Left kidney (tissue), 2 donors: ENCODE data around the gene PPM1L. TPM values are rescaled to one million over a fixed set of nuclear protein-coding genes. Genes with fewer than 3 reads are reported as not detected.
A peak's percentile ranks its signal among the peaks of the same experiment; 100 is the strongest.

ENCODE experiments used
- DNase-seq: peaks from one replicate; pipeline ENCODE4 v3.0.0-alpha.2; 2013
- polyA plus RNA-seq: library from polyadenylated mRNA; unstranded; fragments of 120-200 nt; gene quantifications from one replicate; pipeline ENCODE4 v1.2.1, GENCODE V29; 2013; ENCODE audit not compliant: insufficient read length

The PPM1L gene
- polyA plus RNA-seq, 1 donor, result 10.4 TPM

DNA sequence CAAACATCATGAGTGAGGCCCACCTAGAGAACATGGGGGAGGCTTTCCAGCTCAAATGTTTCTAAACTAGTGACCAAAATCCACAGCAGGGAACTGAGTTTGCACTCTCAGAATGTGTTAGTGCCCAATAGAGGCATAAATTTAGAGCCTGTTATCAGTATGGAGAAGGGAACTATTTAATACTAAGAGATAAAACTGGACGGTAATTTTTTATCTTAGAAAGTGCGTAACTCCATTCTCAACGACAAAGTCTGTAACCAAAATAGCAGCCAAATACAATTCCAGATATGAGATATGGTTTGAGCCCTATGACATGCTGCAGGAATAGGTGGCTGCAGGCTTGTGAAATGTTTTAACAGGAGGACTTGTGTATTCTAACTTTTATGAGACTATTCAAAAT lies 345.6 kb downstream of the PPM1L start:
- no peak for DNase-seq

DNA sequence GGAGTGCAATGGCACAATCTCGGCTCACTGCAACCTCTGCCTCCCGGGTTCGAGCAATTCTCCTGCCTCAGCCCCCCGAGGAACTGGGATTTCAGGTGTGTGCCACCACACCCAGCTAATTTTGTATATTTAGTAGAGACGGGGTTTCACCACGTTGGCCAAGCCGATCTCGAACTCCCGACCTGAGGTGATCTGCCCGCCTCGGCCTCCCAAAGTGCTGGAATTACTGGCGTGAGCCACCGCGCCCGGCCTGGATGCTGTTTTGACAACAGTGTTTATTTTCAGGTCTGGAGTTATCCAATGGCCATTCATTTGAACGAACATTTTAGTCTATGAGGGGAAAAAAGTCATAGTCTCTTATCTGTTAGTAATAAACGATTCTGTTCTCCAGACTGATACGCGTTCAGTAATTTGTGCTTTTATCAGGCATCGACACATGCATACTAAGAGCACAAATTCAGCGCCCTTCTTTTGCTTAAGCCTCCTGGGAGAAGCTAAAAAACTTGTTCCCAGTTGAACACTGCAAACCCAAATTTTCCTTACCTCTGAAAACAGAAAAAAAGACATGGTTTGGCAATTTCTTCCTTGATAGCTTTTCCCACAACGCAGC lies 347.9 kb downstream of the PPM1L start:
- DNase-seq, result no peak

DNA sequence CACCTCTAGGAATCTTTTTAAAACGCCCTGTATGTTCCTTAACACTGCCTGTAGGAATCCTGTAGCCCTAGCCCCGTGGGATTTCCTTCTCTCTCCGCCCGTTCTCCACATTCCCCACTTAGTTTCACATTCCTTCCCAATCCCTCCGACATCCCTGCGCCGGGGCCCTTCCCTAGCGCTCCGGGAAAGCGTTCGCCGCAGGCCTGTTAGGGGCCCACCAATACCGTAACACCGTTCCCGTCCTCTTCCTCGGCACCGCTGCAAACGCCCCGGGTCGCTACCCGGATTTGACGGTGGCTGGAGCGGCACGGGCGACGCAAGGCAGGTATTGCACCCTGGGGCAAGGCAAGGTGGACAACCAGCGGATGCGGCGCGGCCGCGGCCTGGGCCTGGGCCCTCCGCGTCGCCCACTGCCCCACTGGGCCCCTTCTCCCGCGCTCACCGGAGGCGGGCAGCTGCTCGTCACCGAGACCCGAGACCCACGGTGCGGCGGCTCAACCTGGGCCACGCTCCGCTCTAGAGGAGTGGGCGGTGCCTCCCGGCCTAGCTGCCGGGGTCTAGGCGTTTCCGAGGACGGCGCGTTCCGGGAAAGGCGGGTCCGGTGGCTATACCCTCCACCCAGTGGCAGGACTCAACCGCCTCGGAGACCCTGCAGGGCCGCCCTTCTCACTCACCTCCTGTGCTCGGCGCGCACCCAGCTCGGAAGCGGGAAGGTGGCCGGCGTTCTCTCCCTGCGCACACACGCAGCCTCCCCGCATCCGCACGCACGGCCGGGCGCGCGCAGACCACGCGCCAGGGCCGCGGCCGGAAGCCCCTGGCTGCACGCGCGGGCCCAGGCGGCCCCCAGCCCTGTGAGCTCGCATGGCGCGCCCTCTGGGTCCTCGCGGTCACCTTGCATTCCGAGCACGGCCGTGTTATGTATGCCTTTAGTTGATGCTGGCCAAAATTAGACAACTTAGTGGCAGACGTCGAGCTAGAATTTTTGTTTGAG lies 348.8 kb downstream of the PPM1L start, which contains the start of gene B3GALNT1:
B3GALNT1 (minus strand) TSS at position 789 of the 991 bp plus-strand sequence. CDS start 18,595 bp downstream, outside the sequence.
- peak; percentile 60 for DNase-seq

DNA sequence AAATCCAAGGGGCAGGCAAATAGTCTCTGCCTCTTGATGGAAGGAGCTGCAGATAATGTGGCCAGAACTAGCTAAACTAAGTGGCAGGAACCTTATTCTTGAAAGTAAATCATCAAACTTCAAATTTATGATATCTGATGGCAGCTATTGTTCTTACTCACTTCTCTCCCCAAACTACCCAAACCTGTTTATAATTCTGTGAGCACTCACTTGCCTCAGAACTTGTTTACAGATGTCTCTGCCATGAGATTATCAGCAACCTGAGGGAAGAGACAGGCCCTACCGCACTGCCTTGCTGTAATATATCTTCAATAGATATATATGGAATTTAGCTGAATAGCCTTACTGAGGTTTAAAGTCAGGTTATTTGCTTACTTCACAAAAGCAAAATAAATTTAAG lies 351.3 kb downstream of the PPM1L start:
- DNase-seq, result no peak

DNA sequence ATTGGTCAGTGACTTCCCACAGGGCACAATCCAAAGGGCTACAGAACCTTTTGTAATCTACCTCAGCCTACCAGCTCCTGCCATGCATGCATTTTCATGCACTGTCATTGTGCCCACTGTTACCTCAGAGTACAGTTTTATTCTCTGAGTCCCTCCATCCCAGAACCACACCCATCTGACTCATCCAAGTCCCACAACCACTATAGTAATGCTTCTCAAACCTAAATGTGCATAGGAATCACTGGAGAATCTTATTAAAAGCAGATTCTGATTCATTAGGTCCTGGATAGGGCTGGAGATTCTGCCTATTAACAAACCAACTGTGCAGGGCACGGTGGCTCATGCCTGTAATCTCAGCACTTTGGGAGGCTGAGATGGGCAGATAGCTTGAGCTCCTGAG lies 352.8 kb downstream of the PPM1L start:
- DNase-seq, result no peak

DNA sequence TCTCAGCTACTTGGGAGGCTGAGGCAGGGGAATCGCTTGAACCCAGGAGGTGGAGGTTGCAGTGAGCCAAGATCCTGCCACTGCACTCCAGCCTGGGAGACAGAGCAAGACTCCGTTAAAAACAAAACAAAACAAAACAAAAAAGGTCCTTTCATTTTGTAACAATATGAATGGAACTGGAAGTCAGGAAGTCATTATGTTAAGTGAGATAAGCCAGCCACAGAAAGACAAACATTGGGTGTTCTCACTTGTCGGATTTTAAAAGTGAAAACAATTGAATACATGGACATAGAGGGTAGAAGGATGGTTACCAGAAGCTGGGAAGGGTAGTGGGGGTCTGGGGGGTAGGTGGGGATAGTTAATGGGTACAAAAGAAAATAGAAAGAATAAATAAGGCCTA lies 361.6 kb downstream of the PPM1L start:
- no peak for DNase-seq

DNA sequence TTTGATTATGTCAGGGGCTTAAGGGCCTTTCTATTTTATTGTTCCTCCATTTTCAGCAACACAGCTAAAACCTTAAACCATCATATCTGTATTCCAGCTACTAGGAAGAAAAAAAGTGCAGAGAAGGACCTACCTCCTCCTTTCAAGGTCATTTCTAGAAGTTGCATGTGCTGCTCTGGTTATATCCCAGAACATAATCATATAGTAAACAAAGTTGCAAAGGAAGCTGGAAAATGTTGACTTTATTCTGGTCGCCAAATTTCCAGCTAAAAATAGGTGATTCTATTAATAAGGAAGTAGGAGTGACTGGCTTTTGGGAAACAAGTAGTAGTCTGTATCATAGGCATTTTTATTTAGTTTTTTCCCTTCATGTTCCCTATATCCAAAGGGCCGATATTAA lies 370.5 kb downstream of the PPM1L start:
- DNase-seq, result no peak

Other genes starting within 250 kb of the PPM1L start
- gene KPNA4, start 190.7 kb upstream of the PPM1L start, polyA plus RNA-seq, result 80.9 TPM
- gene ARL14, start 79.1 kb upstream of the PPM1L start, polyA plus RNA-seq, result 0.35 TPM